HUES64 (cell line): ENCODE results near the gene POLG2.
"Not testable (repeated sequence)": the region's sequence is repeated elsewhere in the genome, so short reads cannot be mapped to it uniquely, and the experiment has no call there.

Source experiments
- H3K27ac ChIP-seq: 2 replicates; pipeline ENCODE4 v1.7.0; 2013; ENCODE audit warnings: low read depth, low read length, inconsistent platforms
- H3K27me3 ChIP-seq: 2 replicates; pipeline ENCODE4 v1.6.1; 2013; ENCODE audit warnings: mild to moderate bottlenecking, low read length; ENCODE audit not compliant: insufficient read depth
- H3K36me3 ChIP-seq: 2 replicates; pipeline ENCODE4 v1.6.1; 2013; ENCODE audit warnings: mild to moderate bottlenecking, low read length; ENCODE audit not compliant: insufficient read depth
- H3K4me1 ChIP-seq: 2 replicates; pipeline ENCODE4 v1.6.1; 2013; ENCODE audit warnings: mild to moderate bottlenecking, low read length, moderate library complexity; ENCODE audit not compliant: insufficient read depth
- H3K4me3 ChIP-seq: 2 replicates; pipeline ENCODE4 v1.5.1; 2013; ENCODE audit warnings: mild to moderate bottlenecking, low read length, moderate library complexity
- H3K9ac ChIP-seq: 2 replicates; pipeline ENCODE4 v1.6.1; 2013; ENCODE audit warnings: mild to moderate bottlenecking, low read depth, low read length
- H3K9me3 ChIP-seq: 2 replicates; pipeline ENCODE4 v1.6.1; 2013; ENCODE audit warnings: low read depth, low read length; ENCODE audit not compliant: insufficient read depth
- WGBS: fragments of 150-250, 120-280 bp; methylation state at CpG from one replicate; pipeline ENCODE4 v1.1.7; 2013; ENCODE audit warnings: missing lambda C conversion rate; 5-methylcytosine and 5-hydroxymethylcytosine counted together

POLG2 gene

DNA sequence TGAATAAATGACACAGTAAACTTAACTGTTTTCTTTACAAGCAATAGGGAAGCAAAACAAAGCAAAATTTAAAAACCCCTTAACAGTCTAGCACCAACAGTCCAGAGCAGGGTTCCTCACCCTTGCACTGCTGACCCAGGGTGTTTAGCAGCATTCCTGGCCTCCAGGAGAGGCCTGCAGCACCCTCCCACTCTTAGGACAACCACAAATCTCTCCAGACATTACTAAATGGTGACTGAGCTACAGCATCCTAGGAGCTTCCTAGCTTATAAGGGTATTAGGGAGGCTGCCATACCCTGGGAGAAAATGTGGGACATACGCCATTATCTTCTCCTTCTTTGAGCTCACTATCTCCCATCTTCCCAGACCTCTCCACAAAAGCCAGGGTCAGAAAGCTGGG, 15.9 kb downstream of the POLG2 start:
- Histone ChIP-seq H3K36me3 (peaks cover 84% of the 10 kb centered on the region), H3K4me3 (no peak overlapping the region), H3K27ac (no peak overlapping the region), H3K9ac (no peak overlapping the region), H3K4me1 (no peaks in the 10 kb centered on the region), H3K27me3 (no peaks in the 10 kb centered on the region), H3K9me3 (no peaks in the 10 kb centered on the region)
- WGBS = 83% methylated on average over 1 of the region's 1 CpG

- H3K9ac ChIP-seq = no peak overlapping the region
- WGBS = 83% methylated on average over 1 of the region's 1 CpG
Measured at GRCh38 chr17:64477849-64478248, 19.0 kb downstream of the POLG2 start.

DNA sequence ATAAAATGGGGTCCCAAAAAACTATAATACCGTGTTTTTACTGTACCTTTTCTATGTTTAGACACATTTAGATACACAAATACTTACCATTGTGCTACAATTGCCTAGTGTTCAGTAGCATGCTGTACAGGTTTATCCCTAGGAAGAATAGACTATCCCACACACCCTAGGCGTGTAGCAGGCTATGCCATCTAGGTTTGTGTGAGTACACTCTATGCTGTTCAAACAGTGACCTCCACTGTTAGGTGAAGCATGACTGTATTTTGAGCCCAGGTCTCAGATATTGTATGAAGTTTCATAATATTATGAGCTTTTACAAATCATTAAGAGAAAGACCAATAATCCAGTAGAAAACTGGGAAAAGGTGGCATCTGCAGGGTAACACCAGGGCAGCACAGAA, 24.3 kb downstream of the POLG2 start:
- Histone ChIP-seq H3K36me3 (peaks cover 8% of the 10 kb centered on the region), H3K9me3 (no peaks in the 10 kb centered on the region), H3K27me3 (no peaks in the 10 kb centered on the region), H3K9ac (no peak overlapping the region), H3K4me1 (0 out of 2 replicates have a peak, but pooled peaks cover 7% of the 10 kb centered on the region), H3K4me3 (no peak overlapping the region), H3K27ac (no peak overlapping the region)
- 93% methylated on average over 2 of the region's 2 CpGs for WGBS

More at GRCh38 chr17:64477849-64478248, 19.0 kb downstream of the POLG2 start:
- no peaks in the 10 kb centered on the region for H3K4me1 ChIP-seq
- no peak overlapping the region for H3K4me3 ChIP-seq
- peaks cover 53% of the 10 kb centered on the region for H3K36me3 ChIP-seq
- no peaks in the 10 kb centered on the region for H3K27me3 ChIP-seq
- H3K27ac ChIP-seq = no peak overlapping the region
- H3K9me3 ChIP-seq = no peaks in the 10 kb centered on the region

- H3K36me3 ChIP-seq = no peaks in the 10 kb centered on the region
- WGBS = 86% methylated on average over 3 of the region's 3 CpGs
Measured at GRCh38 chr17:64471440-64471839, 25.4 kb downstream of the POLG2 start.

DNA sequence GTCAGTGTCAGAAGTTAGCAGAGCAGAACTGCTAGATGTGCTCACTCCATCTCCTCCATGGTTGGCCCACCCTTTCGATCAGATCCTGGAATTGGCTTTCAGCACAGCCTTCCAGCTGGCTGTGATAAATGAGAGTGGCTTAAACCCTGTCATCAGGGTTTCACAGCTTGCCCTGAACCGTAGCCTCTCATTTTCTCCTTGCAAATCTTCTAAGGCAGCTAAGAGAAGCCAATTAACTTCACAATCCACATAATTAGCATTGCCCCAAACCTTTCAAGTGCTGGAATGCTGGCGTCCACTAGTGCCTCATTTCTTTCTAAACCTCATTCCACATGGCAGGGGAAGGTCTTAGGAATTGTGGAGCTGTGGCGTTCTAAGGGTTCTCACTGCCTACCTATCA, 26.2 kb downstream of the POLG2 start:
- no peaks in the 10 kb centered on the region for H3K36me3 ChIP-seq
- no peak overlapping the region for H3K27ac ChIP-seq
- no peak overlapping the region for H3K9ac ChIP-seq
- no peak overlapping the region for H3K4me3 ChIP-seq
- H3K9me3 ChIP-seq = no peaks in the 10 kb centered on the region
- 0 out of 2 replicates have a peak, but pooled peaks cover 7% of the 10 kb centered on the region for H3K4me1 ChIP-seq
- H3K27me3 ChIP-seq = no peaks in the 10 kb centered on the region
- 41% methylated on average over 4 of the region's 4 CpGs for WGBS

More at GRCh38 chr17:64471440-64471839, 25.4 kb downstream of the POLG2 start:
- no peak overlapping the region for H3K4me3 ChIP-seq
- H3K9me3 ChIP-seq = no peaks in the 10 kb centered on the region
- H3K9ac ChIP-seq = no peak overlapping the region
- no peak overlapping the region for H3K27ac ChIP-seq
- H3K4me1 ChIP-seq = 0 out of 2 replicates have a peak, but pooled peaks cover 7% of the 10 kb centered on the region
- H3K27me3 ChIP-seq = no peaks in the 10 kb centered on the region

DNA sequence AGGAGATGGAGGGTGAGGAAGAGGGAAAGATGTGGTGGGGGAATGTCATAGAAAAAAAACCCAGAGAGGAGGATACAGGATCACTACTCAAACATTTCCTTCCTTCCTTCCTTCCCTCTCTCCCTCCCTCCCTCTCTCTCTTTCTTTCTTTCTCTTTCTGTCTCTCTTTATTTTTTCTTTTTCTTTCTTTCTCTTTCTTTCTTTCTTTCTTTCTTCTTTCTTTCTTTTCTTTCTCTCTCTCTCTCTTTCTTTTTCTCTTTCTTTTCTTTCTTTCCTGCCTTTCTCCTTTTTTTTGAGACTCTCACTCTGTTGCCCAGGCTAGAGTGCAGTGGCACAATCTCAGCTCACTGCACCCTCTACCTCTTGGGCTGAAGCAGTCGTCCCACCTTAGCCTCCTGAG, 30.0 kb downstream of the POLG2 start:
- WGBS = 94% methylated on average over 1 of the region's 1 CpG
- H3K36me3 ChIP-seq, H3K27me3 ChIP-seq: not testable (repeated sequence)

GRCh38 chr17:64466019-64466735, 30.7 kb downstream of the POLG2 start:
- H3K36me3 ChIP-seq = no peaks in the 10 kb centered on the region
- H3K9ac ChIP-seq = no peak overlapping the region
- no peak overlapping the region for H3K4me3 ChIP-seq
- 83% methylated on average over 8 of the region's 9 CpGs for WGBS
- no peak overlapping the region for H3K27ac ChIP-seq
- no peaks in the 10 kb centered on the region for H3K27me3 ChIP-seq
- 0 out of 2 replicates have a peak, but pooled peaks cover 7% of the 10 kb centered on the region for H3K4me1 ChIP-seq
- H3K9me3 ChIP-seq = no peaks in the 10 kb centered on the region

More for the DNA sequence above, 30.0 kb downstream of the POLG2 start:
- H3K4me3 ChIP-seq, H3K27ac ChIP-seq, H3K9ac ChIP-seq, H3K9me3 ChIP-seq, H3K4me1 ChIP-seq: not testable (repeated sequence)

DNA sequence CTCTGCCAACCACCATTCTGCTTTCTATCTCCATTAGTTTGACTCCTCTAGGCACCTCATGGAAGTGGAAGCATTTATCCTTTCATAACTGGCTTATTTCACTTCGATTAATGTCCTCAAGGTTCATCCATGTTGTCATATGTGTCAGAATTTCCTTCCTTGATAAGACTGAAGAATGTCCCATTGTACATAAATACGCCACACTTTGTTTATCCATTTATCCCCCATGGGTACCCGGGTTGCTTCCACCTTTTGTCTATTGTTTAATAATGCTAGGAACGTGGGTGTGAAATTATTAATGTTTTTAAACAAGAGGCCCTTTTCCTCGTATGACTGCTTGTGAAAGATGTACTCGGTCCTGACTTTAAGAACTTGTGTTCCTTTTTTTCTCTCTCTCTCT, 35.1 kb downstream of the POLG2 start:
- H3K4me3 ChIP-seq = no peak overlapping the region
- no peaks in the 10 kb centered on the region for H3K27me3 ChIP-seq
- no peaks in the 10 kb centered on the region for H3K36me3 ChIP-seq
- 90% methylated on average over 5 of the region's 6 CpGs for WGBS
- H3K27ac ChIP-seq = no peak overlapping the region
- H3K9ac ChIP-seq = no peak overlapping the region
- no peaks in the 10 kb centered on the region for H3K4me1 ChIP-seq
- H3K9me3 ChIP-seq = no peaks in the 10 kb centered on the region

- no peak overlapping the region for H3K4me3 ChIP-seq
- no peaks in the 10 kb centered on the region for H3K27me3 ChIP-seq
- no peaks in the 10 kb centered on the region for H3K36me3 ChIP-seq
- no peaks in the 10 kb centered on the region for H3K9me3 ChIP-seq
- H3K9ac ChIP-seq = no peak overlapping the region
- H3K27ac ChIP-seq = no peak overlapping the region
- no peaks in the 10 kb centered on the region for H3K4me1 ChIP-seq
- 93% methylated on average over 8 of the region's 8 CpGs for WGBS
Measured at GRCh38 chr17:64460955-64461354, 35.9 kb downstream of the POLG2 start.

DNA sequence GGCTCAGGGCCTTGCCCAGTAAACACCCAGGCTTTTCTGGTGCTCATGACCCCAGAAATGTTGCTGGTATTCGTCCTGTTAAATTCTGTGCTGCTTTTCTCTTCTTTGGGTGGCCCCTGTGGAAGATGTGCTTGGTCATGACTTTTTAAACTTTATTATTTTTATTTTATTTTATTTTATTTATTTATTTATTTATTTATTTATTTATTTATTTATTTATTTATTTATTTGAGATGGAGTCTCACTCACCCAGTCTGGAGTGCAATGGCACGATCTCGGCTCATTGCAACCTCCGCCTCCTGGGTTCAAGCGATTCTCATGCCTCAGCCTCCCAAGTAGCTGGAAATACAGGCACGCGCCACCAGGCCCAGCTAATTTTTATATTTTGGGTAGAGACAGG, 37.0 kb downstream of the POLG2 start:
- not testable (repeated sequence) for H3K9ac ChIP-seq, H3K27me3 ChIP-seq, H3K36me3 ChIP-seq, H3K27ac ChIP-seq, H3K4me1 ChIP-seq, H3K4me3 ChIP-seq, H3K9me3 ChIP-seq
- WGBS = 96% methylated on average over 7 of the region's 7 CpGs

GRCh38 chr17:64459284-64459747, 37.5 kb downstream of the POLG2 start:
- H3K4me3 ChIP-seq = no peak overlapping the region
- no peaks in the 10 kb centered on the region for H3K9me3 ChIP-seq
- 90% methylated on average over 6 of the region's 6 CpGs for WGBS
- H3K4me1 ChIP-seq = no peaks in the 10 kb centered on the region
- no peaks in the 10 kb centered on the region for H3K27me3 ChIP-seq
- no peaks in the 10 kb centered on the region for H3K36me3 ChIP-seq
- no peak overlapping the region for H3K9ac ChIP-seq
- no peak overlapping the region for H3K27ac ChIP-seq
